ENCODE data around the gene IL1A.
"Not testable (repeated sequence)": the region's sequence is repeated elsewhere in the genome, so short reads cannot be mapped to it uniquely, and the experiment has no call there.

Gene IL1A, protein sequence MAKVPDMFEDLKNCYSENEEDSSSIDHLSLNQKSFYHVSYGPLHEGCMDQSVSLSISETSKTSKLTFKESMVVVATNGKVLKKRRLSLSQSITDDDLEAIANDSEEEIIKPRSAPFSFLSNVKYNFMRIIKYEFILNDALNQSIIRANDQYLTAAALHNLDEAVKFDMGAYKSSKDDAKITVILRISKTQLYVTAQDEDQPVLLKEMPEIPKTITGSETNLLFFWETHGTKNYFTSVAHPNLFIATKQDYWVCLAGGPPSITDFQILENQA

DNA sequence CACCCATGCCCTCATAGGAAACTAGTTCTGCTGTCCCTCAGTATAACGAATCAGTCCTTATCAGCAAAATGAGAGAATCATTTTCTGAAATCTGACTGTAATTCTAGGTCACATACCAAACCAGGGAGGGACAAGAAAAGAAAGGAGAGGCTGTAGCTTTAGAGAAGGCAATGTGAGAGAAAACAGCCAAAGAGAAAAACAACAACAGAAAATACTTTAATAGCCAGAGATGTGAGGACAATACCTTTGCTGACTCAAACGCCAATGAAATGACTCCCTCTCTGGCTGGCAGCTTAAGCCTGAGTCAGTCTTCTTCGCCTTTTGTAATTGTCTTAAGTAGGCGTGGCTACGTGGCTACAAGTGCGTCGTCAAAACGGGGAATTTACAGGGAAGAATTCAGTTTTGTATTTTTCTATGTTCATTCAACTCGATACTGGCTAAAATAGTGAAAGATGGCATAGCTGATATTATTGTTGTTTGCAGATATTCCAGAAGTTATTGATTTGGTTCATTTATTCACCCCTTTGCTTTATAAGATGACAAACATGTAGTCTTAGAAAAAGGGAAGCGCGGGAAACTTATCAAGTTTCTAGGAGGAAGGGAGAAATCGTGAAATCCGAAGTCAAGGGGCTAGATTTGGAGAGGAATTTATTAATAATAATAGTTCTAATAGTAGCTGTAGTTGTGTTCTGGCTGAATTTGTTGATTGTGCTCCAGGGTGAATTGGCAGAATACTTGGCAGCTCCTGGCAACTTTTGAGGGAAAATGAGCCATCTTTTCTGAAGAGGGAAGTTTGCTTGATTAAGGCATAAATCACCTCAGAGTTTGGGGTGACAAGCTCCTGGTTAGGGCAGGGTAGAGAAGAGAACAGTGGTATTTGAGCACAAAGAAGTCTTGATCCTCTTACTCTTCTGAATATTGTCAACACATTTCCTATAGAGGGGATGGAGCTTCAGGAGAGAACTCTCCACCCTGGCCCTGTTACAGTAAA is at the start of gene IL1A:
TSS of gene IL1A (minus strand) at position 295 of the 991 bp plus-strand sequence. CDS start 723 bp downstream, outside the sequence.
- no peak for FAIRE-seq

DNA sequence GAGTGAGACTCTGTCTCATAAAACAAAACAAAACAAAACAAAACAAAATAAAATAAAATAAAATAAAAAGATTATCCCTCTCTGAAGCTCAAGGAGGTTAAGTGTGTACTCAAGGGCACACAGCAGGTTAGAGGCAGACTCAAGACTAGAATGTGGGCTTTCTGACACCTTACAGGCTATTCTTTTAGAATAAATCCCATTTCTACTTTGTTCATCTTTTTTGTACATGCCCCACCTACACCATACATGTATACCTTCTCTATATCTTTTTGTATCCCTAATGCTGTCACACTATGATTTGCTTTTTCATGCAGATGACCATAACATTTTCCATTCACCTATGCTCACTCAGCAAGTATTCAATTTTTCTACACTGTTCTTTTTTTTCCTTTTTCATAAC is 49.7 kb upstream of the IL1A start:
- DNase-seq (ENCODE audit: low spot score) (no peak), FAIRE-seq (no peak)

More for the DNA sequence above, at the start of gene IL1A:
- DNase-seq (ENCODE audit: low spot score), result no peak

DNA sequence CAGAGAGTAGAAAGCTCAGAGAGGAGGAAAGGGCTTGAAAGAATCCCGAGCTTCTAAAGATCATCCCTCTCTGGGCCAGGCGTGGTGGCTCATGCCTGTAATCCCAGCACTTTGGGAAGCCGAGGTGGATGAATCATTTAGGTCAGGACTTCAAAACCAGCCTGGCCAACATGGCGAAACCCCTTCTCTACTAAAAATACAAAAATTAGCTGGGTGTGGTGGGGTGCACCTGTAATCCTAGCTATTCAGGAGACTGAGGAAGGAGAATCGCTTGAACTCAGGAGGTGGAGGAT is 49.3 kb upstream of the IL1A start:
- FAIRE-seq, result not testable (repeated sequence)

DNA sequence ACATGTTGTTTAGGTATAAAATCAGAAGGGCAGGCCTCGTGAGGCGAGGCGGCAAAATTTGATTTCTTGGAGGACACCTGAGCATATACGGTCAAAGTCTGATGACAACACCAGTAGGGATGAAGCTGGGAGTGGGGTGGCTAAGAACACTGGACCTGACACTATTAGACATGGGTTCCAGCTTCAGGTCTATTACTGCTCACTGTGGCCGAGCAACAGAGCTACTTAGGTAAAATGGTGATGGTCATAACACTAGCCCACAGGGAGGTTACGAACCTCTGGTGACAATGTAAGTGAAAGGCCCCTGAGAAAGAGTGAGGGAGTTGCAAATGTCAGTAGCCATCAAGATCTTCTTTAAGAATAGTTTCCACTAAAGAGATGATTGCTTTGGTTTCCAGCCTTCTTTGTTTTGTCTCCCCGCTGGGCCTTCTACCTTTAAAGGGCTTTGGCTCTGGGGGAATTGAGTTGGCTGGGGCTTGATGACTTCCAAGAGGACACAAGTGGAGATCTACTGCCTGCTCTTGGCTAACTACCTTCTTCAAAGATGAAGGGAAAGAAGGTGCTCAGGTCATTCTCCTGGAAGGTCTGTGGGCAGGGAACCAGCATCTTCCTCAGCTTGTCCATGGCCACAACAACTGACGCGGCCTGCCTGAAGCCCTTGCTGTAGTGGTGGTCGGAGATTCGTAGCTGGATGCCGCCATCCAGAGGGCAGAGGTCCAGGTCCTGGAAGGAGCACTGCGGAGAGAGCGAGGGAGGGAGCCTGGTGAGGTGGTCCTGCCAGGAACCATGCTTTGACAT is 48.7 kb upstream of the IL1A start:
- no peak for DNase-seq (ENCODE audit: low spot score)
- no peak for FAIRE-seq

More for the DNA sequence above, 49.3 kb upstream of the IL1A start:
- DNase-seq (ENCODE audit: low spot score), result not testable (repeated sequence)

DNA sequence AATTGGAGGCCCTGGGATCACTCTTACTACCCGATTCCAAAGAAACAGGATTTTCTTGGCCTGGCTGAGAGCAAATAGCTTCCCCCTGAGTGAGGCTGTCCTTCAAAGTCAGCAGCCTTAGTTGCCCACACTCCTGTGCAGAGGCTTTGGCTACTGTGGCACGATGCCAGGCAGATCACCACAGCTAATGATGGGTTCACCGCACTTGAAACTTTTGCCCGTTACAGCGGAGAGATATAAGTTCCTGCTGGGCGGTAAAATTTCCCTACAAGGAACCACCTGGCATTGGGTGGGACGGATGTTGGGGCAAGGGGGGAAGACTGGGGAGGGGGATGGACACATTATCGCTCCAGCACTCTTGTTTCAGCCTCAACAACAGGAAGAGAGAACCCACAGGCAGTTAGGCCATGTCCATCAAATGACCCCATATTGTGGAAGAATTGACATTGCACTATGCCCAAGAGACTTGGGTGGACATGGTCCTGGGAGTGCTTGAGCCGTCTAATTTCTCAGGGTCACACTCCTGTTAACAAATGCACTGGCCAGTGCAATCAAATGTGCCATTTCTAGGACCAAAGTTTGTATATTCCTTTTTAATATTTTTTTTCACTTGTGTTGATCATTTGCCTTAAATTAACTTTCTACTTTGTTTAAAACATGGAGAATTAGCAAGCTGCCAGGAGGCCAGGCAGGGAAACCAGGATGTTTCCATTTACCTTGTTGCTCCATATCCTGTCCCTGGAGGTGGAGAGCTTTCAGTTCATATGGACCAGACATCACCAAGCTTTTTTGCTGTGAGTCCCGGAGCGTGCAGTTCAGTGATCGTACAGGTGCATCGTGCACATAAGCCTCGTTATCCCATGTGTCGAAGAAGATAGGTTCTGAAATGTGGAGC is 47.9 kb upstream of the IL1A start:
- FAIRE-seq, result no peak
- DNase-seq (ENCODE audit: low spot score), result no peak

DNA sequence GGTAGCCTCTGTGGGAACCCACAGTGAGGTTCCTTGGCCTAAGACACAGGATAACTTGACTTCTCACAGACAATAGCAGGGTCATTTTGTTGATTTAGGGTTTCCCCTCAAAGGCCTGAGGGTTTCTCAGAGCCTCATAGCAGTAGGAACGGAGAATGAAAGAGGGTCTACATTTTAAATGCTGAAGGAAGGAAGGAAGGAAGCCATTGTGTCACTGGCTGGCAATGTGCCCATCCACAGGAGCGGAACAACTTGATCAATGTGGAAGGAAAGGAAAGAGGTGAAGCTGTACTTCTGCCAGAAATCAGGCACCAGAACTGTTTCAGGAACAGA is 47.2 kb upstream of the IL1A start:
- FAIRE-seq (no peak), DNase-seq (ENCODE audit: low spot score) (no peak)

DNA sequence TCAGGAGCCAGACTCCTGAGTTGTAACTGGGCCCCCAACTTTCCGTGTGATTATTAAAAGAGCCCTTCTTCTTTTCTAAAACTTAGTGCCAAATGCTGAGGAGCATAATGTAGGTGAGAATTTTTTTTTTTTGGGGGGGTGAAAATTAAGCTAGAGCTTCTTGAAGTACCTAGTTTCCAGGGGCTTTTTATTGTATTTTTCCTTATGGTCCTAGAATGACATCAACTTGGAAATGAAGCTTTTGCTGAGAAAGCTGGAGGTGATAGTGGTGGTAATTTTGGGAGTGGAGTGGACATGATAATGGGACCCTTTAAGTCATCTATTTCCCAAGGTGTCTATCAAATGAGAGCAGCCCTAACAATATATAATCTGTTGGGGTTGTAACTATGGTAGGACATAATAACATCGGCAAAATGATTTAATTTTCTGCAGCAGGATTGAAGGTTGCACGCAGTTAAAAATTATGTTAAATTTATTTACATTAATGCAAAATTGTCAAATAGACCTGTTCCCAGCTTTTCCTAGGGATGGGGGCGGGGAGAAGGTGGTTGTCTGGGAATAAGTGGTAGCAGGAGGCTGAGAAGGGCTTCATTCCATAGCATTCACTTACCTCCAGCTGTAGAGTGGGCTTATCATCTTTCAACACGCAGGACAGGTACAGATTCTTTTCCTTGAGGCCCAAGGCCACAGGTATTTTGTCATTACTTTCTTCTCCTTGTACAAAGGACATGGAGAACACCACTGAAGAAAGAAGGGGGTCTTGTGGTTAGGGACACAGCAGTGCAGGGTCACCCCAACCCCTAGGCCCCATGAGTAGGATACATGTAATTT is 46.6 kb upstream of the IL1A start:
- no peak for FAIRE-seq
- no peak for DNase-seq (ENCODE audit: low spot score)

DNA sequence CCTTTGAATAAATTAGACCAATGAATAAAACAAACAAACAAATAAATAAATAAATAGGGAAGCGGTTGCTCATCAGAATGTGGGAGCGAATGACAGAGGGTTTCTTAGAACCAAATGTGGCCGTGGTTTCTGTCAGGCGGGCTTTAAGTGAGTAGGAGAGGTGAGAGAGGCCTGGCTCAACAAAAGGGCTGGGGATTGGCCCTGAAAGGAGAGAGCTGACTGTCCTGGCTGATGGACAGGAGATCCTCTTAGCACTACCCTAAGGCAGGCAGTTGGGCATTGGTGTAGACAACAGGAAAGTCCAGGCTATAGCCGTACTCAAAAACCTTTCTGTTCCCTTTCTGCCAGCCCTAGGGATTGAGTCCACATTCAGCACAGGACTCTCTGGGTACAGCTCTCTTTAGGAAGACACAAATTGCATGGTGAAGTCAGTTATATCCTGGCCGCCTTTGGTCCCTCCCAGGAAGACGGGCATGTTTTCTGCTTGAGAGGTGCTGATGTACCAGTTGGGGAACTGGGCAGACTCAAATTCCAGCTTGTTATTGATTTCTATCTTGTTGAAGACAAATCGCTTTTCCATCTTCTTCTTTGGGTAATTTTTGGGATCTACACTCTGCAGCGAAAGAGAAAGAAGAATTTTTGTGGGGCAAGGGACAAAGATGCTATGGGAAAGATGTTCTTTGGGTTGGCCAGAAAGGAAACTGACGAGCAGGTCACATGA is 45.8 kb upstream of the IL1A start:
- no peak for DNase-seq (ENCODE audit: low spot score)
- FAIRE-seq, result no peak

DNA sequence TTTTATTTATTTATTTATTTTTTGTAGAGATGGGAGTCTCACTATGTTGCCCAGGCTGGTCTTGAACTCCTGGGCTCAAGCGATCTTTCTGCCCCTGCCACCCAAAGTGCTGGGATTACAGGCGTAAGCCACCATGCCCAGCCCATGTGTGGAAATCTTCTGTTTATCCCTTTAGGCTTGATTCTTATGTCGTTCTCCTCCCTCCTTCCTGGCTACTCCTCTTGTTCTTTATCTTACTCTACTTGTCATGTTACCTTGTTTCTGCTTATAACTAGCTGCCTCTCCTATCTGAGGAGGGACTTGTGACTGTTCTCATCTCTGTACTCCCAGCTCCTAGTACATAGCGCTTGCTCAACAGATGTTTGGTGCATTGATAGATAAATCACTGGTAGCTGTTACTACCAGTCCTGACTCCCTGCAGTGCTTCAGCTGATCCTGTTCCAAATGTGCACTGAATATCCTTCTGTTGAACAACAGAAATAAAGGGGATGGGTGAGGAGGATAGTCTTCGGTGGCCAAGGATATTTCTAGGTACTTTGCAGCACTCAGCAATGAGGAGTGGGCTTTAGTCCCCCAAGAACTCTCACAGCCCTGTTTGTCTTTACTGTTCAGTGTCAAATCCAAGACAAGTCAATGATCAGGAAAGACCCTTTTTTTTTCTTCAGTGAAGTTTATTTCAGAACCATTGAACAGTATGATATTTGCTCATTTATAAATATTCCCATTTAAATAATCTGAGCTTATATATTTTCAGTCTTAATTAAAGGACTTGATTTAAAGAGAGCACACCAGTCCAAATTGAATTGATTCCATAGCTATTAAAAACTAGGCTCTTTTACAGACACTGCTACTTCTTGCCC is 45.0 kb upstream of the IL1A start:
- FAIRE-seq (no peak), DNase-seq (ENCODE audit: low spot score) (no peak)

DNA sequence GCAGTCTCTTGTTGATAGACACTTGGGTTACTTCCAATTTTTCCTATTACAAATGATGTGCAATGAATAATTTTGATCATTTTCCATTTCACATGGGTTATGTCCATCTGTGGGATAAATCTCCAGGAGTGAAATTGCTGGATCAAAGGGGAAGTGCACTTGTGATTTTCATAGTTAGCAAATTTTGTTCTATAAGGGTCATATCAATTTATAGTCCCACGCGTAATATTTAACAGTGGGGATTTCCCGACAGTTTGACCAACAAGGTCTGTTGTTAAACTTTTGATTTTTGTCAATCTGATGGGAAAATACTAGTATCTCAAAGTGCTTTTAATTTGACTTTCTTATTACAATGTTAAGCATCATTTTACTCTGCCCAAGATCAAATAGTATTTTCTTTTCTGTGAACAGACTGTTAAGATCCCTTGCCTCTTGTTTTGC is 44.0 kb upstream of the IL1A start:
- no peak for DNase-seq (ENCODE audit: low spot score)
- no peak for FAIRE-seq

DNA sequence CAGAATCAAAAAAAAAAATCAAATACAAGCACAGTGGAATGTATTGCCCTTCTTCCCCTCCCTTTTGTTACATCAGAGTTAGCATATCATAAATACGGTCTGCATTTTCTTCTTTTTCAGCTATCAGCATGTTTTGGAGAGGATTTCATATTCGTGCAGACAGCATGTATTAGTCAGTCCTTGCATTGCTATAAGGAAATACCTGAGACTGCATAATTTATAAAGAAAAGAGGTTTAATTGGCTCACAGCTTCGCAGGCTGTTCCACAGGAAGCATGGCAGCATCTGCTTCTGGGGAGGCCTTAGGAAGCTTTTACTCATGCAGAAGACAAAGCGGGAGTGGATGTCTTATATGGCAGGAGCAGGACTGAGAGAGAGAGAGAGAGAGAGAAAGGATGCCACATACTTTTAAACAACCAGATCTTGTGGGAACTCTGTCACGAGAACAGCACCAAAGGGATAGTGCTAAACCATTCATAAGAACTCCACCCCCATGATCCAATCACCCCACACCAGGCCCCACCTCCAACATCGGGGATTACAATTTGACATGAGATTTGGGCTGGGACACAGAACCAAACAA is 43.4 kb upstream of the IL1A start:
- DNase-seq (ENCODE audit: low spot score), result no peak
- FAIRE-seq, result no peak

DNA sequence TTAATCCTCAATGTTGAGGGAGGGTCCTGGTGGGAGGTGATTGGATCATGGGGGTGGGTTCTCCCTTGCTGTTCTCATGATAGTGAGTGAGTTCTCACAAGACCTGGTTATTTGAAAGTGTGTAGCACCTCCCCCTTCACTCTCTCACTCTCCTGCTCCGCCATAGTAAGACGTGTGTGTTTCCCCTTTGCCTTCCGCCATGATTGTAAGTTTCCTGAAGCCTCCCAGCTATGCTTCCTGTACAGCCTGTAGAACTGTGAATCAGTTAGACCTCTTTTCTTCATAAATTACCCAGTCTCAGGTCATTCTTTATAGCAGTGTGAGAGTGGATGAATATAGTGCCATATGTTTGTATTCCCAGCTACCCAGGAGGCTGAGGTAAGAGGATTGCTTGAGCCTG is 42.7 kb upstream of the IL1A start:
- DNase-seq (ENCODE audit: low spot score) (no peak), FAIRE-seq (no peak)

DNA sequence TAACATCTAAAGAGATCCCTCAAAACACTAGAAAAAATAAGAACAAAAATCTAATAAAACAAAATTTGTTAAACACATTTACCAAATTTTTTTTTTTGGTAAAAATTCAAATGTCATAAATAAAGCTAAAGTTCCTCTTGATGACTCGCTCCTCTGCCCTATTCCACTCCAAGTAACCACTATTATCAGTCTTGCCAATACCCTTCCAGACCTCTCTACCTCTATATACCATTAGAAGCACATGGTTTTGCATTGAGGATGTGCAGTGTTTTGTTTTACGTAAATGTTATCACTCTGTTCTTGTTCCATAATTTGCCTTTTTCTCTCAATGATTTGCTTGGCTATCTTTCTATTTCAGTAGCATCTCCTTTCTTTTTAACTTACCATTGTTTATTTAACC is 41.4 kb upstream of the IL1A start:
- FAIRE-seq (peak; percentile 23), DNase-seq (ENCODE audit: low spot score) (no peak)

DNA sequence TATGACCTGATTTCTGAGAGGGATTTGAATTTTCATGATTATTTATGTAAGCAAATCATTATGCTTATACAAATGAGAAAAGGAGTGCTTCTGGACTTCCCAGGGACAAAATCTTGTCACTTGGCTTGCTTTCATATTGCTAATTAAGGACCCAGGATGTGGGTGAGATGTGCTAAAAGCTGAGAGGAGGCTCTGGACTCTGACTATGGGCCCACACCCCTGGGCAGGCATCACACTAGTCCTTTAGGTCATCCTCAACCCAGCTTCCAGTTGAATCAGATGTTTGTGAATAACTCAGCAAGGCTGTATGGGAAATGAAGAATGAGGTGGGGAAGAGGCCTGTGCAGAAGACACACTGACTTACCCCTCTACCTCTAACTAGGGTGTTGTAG is 40.4 kb upstream of the IL1A start:
- no peak for DNase-seq (ENCODE audit: low spot score)
- no peak for FAIRE-seq

DNA sequence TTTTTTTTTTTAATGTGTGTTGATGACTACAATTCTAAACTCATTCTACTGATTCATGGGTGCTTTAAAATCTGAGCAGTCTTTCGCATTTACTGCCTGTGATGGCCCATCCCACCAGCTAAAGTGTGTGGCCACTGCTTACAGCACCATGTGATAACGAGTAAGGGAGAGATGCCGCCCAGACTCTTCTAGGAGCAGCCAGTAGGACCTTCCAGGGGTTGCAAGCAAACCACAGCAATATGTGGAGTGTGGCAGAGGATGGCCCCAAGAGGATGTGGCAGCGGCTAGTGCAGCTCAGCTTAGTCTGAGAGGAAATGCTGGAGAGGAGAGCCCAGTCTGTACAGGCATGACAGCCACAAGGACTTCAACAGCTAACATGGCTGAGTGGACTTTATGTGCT is 37.4 kb upstream of the IL1A start:
- DNase-seq (ENCODE audit: low spot score) (no peak), FAIRE-seq (no peak)

DNA sequence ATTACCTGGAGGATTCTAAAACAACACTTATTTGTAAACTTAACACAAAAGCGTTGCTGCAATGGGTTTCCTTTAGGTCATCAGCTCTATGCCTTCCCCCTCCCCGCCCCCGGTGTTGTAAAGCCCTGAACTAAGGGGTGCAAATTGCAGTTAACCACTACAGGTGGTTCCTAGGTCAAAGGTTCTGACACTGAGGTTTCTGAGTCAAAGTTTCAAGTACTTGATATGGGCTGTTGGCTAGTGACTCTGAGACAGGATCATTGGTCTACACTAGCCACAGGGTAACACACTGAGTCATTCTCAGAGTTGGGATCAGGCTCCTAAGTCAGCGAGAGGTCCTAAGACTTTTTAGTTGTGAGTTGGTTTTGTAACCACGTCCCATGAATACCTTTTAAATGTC is 36.8 kb upstream of the IL1A start:
- FAIRE-seq, result peak; percentile 86
- peak; percentile 53 for DNase-seq (ENCODE audit: low spot score)

DNA sequence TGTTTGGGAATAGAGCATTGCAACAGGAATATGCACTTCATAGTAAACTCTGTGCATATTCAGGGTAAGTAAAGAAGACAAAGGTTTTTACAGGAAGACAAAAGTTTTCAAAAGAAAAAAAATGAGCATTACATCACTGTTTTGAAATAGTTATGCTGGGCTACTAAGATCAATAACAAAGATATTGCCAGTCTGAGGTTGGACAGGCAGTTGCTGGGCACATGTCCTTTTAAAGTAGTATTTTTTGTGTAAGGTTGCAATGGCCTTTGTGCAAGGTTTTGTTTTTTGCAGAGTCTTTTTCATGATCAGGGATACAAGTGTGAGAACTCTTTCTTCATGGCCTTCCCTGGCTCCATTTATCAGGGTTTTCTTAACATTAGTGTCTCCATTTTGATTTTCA is 36.0 kb upstream of the IL1A start:
- DNase-seq (ENCODE audit: low spot score) (no peak), FAIRE-seq (no peak)

DNA sequence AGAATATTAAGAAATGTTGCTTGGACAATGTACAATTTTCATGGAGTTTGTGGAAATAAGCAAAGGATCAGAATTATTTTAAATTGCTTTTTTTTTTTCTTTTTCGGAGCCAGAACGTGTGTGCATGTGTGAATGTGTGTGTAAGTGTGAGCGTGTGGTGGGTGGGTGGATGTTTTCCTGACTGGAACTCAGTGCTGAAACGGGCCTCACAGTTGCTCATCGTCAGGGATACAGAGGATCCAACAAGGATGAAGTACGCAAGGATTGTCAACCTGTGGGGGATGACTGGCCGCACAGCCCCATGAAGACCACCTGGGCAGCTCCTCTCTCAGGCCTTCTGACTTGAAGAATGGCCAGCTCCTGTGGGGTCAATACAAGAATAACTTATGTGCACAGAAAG is 34.8 kb upstream of the IL1A start:
- FAIRE-seq, result no peak
- DNase-seq (ENCODE audit: low spot score), result no peak
